Keratinocyte (primary cell): ENCODE results near the gene FGF8.

Source experiments
- CTCF ChIP-seq, 3 experiments: IDR thresholded peaks in 1 of 3; conservative IDR thresholded peaks in 1 of 3; optimal IDR thresholded peaks in 1 of 3; 2 replicates in 2 of 3; 3 replicates in 1 of 3; pipeline versions ENCODE3 to v1.5.1; 2011; ENCODE audit warnings: low read length in 3 of 3, mild to moderate bottlenecking in 3 of 3, moderate library complexity in 2 of 3, control low read depth in 1 of 3, inconsistent platforms in 1 of 3; ENCODE audit not compliant: insufficient read depth in 2 of 3; ENCODE audit errors: extremely low read depth in 1 of 3
- EZH2 ChIP-seq: IDR thresholded peaks from one replicate; pipeline ENCODE4 v1.6.1; 2012; ENCODE audit warnings: inconsistent platforms, mild to moderate bottlenecking, low read length, moderate library complexity

- TF ChIP-seq CTCF (optimal IDR thresholded peaks at IDR 0.05 in 1 of 3, IDR thresholded peaks at IDR 0.05 in 1 of 3, conservative IDR thresholded peaks at IDR 0.05 in 1 of 3; ENCODE audit: extremely low read depth in 1 of 3, insufficient read depth in 2 of 3, low read length in 3 of 3): no peak
- TF ChIP-seq EZH2: no peak
Measured at GRCh38 chr10:101761226-101761625, 14.7 kb downstream of the FGF8 start.
